HepG2 (cell line): ENCODE results near the gene PRSS12. TPM values are rescaled to one million over a fixed set of nuclear protein-coding genes. Genes with fewer than 3 reads are reported as not detected.

ENCODE experiments used
- ATAC-seq: fragments of 200-7000 bp; cut with Tn5 transposase; 3 replicates; pipeline ENCODE4 v1.9.1; 2020; ENCODE audit warnings: mild to moderate bottlenecking, moderate library complexity
- BruUV-seq: library from RNA; stranded (reverse); fragments of 400-500 nt; replicated peaks from 2 replicates; lab custom pipeline; 2021; lab: Mats Ljungman, UMichigan
- CTCF ChIA-PET: fragments of 300-600 bp; formaldehyde crosslinking; extraction: SDS; loops from one replicate; lab custom pipeline; 2021; ENCODE audit warnings: low total read pairs, inconsistent platforms, low intra/inter-chr PET ratio; lab: Yijun Ruan, JAX
- POLR2A ChIA-PET: fragments of 350-600 bp; sonication (Branson Sonifier 250); formaldehyde crosslinking; loops from one replicate; lab custom pipeline; 2020; ENCODE audit warnings: antibody characterized with exemption, inconsistent platforms; lab: Yijun Ruan, JAX
- DNase-seq: peaks from one replicate; pipeline ENCODE4 v3.0.0-alpha.2; 2015; ENCODE audit warnings: low spot score
- FAIRE-seq: peaks from 3 replicates; lab custom pipeline; 2011; peaks lifted over from hg19 to GRCh38; lab: Jason Lieb, UNC
- H2AFZ ChIP-seq: one replicate; pipeline ENCODE4 v1.6.1; 2011; ENCODE audit warnings: low read length, inconsistent platforms
- H3K27ac ChIP-seq: fragments of 300-600 bp; 3 replicates; pipeline ENCODE4 v1.8.0; 2011; ENCODE audit warnings: mixed run types, mild to moderate bottlenecking, mixed read lengths, low read length, inconsistent platforms; ENCODE audit not compliant: insufficient read depth; ENCODE audit errors: extremely low read length
- H3K27me3 ChIP-seq, 2 experiments: fragments of 200-600 bp in 1 of 2; 2 replicates in 1 of 2; 3 replicates in 1 of 2; pipeline versions ENCODE4 v1.6.0 to v1.8.0; 2011; ENCODE audit warnings: low read length in 2 of 2, mild to moderate bottlenecking in 2 of 2, moderate library complexity in 2 of 2, inconsistent platforms in 1 of 2; ENCODE audit not compliant: insufficient read depth in 2 of 2, control insufficient read depth in 1 of 2
- H3K36me3 ChIP-seq, 2 experiments: fragments of 200-600 bp in 1 of 2; replicated peaks in 1 of 2; 2 replicates in 1 of 2; 3 replicates in 1 of 2; pipeline versions ENCODE4 v1.5.1 to v1.8.0; 2011; ENCODE audit warnings: low read length in 2 of 2, inconsistent platforms in 1 of 2; ENCODE audit not compliant: insufficient read depth in 2 of 2, control insufficient read depth in 1 of 2
- H3K4me1 ChIP-seq: 2 replicates; pipeline ENCODE4 v1.5.1; 2012; ENCODE audit warnings: low read length, inconsistent platforms; ENCODE audit not compliant: insufficient read depth
- H3K4me2 ChIP-seq: 2 replicates; pipeline ENCODE4 v1.6.0; 2011; ENCODE audit warnings: low read depth, low read length, inconsistent platforms
- H3K4me3 ChIP-seq, 3 experiments: fragments of 200-600 bp in 1 of 3; sonication (generic), shearing (Covaris generic) in 1 of 3; replicated peaks in 1 of 3; 2 replicates each; pipeline ENCODE4 v1.5.1; 2011 to 2016; ENCODE audit warnings: low read length in 3 of 3, inconsistent platforms in 2 of 3, low read depth in 2 of 3, mild to moderate bottlenecking in 2 of 3, control low read depth in 1 of 3, mixed read lengths in 1 of 3; ENCODE audit not compliant: insufficient read depth in 1 of 3
- H3K79me2 ChIP-seq: one replicate; pipeline ENCODE4 v1.6.1; 2011; ENCODE audit warnings: low read length, inconsistent platforms; ENCODE audit not compliant: insufficient read depth
- H3K9ac ChIP-seq: 2 replicates; pipeline ENCODE4 v1.6.0; 2011; ENCODE audit warnings: mild to moderate bottlenecking, low read depth, low read length, inconsistent platforms; ENCODE audit not compliant: insufficient read depth
- H3K9me3 ChIP-seq: 2 replicates; pipeline ENCODE4 v1.5.1; 2012; ENCODE audit warnings: mild to moderate bottlenecking, low read length
- H4K20me1 ChIP-seq: 2 replicates; pipeline ENCODE4 v1.6.0; 2011; ENCODE audit warnings: inconsistent platforms, mild to moderate bottlenecking, low read length, moderate library complexity; ENCODE audit not compliant: insufficient read depth
- CREB1 ChIP-seq, 2 experiments: fragments of 450-650 bp in 1 of 2; IDR thresholded peaks; 2 replicates each; pipeline ENCODE4 v1.6.1; 2016 to 2017; ENCODE audit warnings: control low read depth in 1 of 2, mild to moderate bottlenecking in 1 of 2, missing compliant biosample characterization in 1 of 2, missing genetic modification characterization in 1 of 2
- GATA4 ChIP-seq: sonication (generic); IDR thresholded peaks from 2 replicates; pipeline ENCODE4 v1.6.1; 2016; ENCODE audit warnings: antibody characterized with exemption, low read depth, borderline replicate concordance
- HMGXB4 ChIP-seq, 2 experiments: sonication (generic) in 1 of 2; formaldehyde crosslinking in 1 of 2; IDR thresholded peaks; 2 replicates each; pipeline versions ENCODE4 v1.4.0 to v1.6.1; 2018 to 2020; ENCODE audit warnings: missing genetic modification reagents in 2 of 2, borderline replicate concordance in 1 of 2, low read depth in 1 of 2, mild to moderate bottlenecking in 1 of 2, missing biosample characterization in 1 of 2
- NFYC ChIP-seq: IDR thresholded peaks from 2 replicates; pipeline ENCODE4 v1.6.1; 2016; ENCODE audit warnings: missing genetic modification reagents, missing compliant biosample characterization
- PHF8 ChIP-seq: sonication (generic); formaldehyde crosslinking; IDR thresholded peaks from 2 replicates; pipeline ENCODE4 v1.5.0; 2020; ENCODE audit warnings: missing genetic modification reagents
- POLR2G ChIP-seq: fragments of 200-400 bp; formaldehyde crosslinking; IDR thresholded peaks from 2 replicates; pipeline ENCODE4 v1.6.1; 2018; ENCODE audit warnings: mild to moderate bottlenecking, low read depth, low read length, moderate library complexity
- SNAPC2 ChIP-seq: sonication (generic); formaldehyde crosslinking; IDR thresholded peaks from 2 replicates; pipeline ENCODE4 v1.8.1; 2022; ENCODE audit warnings: mild to moderate bottlenecking, missing genetic modification reagents
- SSRP1 ChIP-seq: IDR thresholded peaks from 2 replicates; pipeline ENCODE4 v1.6.1; 2016; ENCODE audit warnings: control low read depth
- ZBTB33 ChIP-seq: sonication (generic); formaldehyde crosslinking; IDR thresholded peaks from 2 replicates; pipeline ENCODE4 v1.4.0; 2020; ENCODE audit warnings: missing genetic modification reagents
- ZHX1 ChIP-seq: sonication (generic); formaldehyde crosslinking; IDR thresholded peaks from 2 replicates; pipeline ENCODE4 v1.8.1; 2022; ENCODE audit warnings: low read depth, mild to moderate bottlenecking, missing genetic modification reagents
- WGBS: methylation state at CpG from one replicate; pipeline ENCODE4 v1.1.6; 2017; ENCODE audit warnings: low lambda C conversion rate; 5-methylcytosine and 5-hydroxymethylcytosine counted together
- in situ Hi-C: cut with HindIII; loops from 2 replicates; pipeline ENCODE4 v1.10.0; 2017; ENCODE audit warnings: low pct_unique_long_range_greater_than_20kb; ENCODE audit not compliant: extremely low pct_ligation_motif_present
- intact Hi-C: fragments of 100-400 bp; cut with micrococcal nuclease; formaldehyde crosslinking; loops from one replicate; pipeline ENCODE4 v1.10.0; 2022; ENCODE audit not compliant: unreplicated experiment
- polyA plus RNA-seq, 8 experiments: library from polyadenylated mRNA; depleted of rRNA in 3 of 8; stranded (reverse) in 7 of 8; unstranded in 1 of 8; fragments of >200 nt; fragmentation: Illumina TruSeq in 4 of 8; extraction: Trizol in 4 of 8; gene quantifications; 2 replicates each; pipeline versions ENCODE4 v1.2.1 to v1.2.3, GENCODE V29; 2011 to 2016; ENCODE audit warnings: low read depth in 4 of 8, missing spikeins in 1 of 8, mixed read lengths in 1 of 8; ENCODE audit not compliant: insufficient read depth in 1 of 8
- total RNA-seq, 5 experiments: library from RNA; depleted of rRNA; stranded (reverse); fragments of >200 nt; fragmentation: Illumina TruSeq; extraction: Trizol; gene quantifications; 2 replicates each; pipeline ENCODE4 v1.2.3, GENCODE V29; 2016; ENCODE audit warnings: low read depth in 1 of 5

The PRSS12 gene
- total and polyA plus RNA-seq, 2 of the 13 experiments (the other 11 are each of a cell fraction or from before 2014, with no cell fraction given): 0.02 TPM; not detected in 1

DNA sequence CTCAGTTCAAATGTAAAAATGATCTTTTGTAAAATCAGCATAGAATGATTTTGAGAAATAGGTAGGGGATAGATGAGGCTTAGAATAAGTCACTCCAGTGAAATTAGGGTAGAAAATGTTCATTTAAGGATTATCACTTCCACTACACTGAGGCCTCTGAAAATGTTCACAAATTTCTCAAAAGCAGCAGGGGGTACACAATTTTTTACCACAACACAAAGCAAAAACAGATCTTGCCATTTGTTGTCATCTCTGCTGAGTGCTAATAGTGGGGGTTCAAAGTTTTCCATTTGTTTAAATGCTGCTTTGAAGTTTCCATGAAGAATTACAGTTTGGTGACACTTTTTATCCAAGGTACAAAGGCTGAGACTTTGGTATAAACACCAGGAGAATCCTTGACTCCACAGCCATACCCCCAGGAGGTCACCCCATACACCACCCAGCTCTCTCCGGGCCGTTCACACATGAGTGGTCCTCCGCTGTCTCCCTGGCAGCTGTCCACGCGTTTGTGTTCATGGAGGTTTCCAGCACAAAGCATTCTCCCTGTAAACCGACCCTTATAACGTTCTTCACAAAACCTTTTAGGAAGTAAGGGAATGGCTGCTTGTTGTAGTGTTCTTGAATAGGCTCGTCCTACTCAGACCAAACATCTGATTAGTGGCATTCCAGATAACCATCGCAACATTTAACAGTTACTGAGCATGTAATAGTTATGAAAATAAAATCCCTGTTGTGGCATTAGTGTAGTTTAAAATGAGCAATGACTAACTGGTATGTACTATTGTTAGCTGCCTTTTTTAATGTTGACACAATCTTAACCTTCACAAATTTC lies 71.0 kb downstream of the PRSS12 start (continued):
- TF ChIP-seq ZBTB33 (CRISPR knock-in tag): 0 out of 2 replicates have a peak, but pooled peaks have one; percentile 13
- TF ChIP-seq NFYC (CRISPR knock-in tag): no peak
- TF ChIP-seq PHF8 (CRISPR knock-in tag): no peak
- TF ChIP-seq, all 625 proteins: peak for 17

GRCh38 chr4:118280501-118281218 lies 72.1 kb downstream of the PRSS12 start:
- peak overlapping the region; percentile 95 for H3K27ac ChIP-seq
- H3K4me2 ChIP-seq: peak overlapping the region; percentile 77
- H3K9ac ChIP-seq: peak overlapping the region; percentile 99
- ChIA-PET POLR2A (no interaction called here), CTCF (interaction anchor here (1.0 kb wide), 1 partner anchor 72 kb away, joined by 3 read pairs; the partner anchor contains the start of gene PRSS12)
- H2AFZ ChIP-seq: no peak overlapping the region
- no peaks in the 10 kb centered on the region; a peak in 1 of 5 replicates for H3K27me3 ChIP-seq
- ATAC-seq (peak; percentile 26), FAIRE-seq (no peak), DNase-seq (peak; percentile 74)
- peak overlapping the region; percentile 87 to 92 (median 87); a peak in 5 of 6 replicates for H3K4me3 ChIP-seq
- H4K20me1 ChIP-seq: peaks cover 20% of the 10 kb centered on the region
- intact Hi-C loops (loop anchor here (1.0 to 5.0 kb wide), 2 partner anchors 73 to 407 kb away; partner anchors contain the start of genes METTL14 and PRSS12), in situ Hi-C loops (no loop called here)
- peaks cover 19% of the 10 kb centered on the region for H3K79me2 ChIP-seq
- no peaks in the 10 kb centered on the region for H3K9me3 ChIP-seq
- peaks cover 44% of the 10 kb centered on the region for H3K4me1 ChIP-seq
- peaks cover 1 to 2% of the 10 kb centered on the region in 2 experiments; a peak in 1 of 5 replicates for H3K36me3 ChIP-seq
- 11% methylated on average over 2 of the region's 2 CpGs for WGBS
- BruUV-seq: no TSS peak
- TF ChIP-seq POLR2G (peak; percentile 78), GATA4 (no peak), SSRP1 (CRISPR knock-in tag) (peak; percentile 43; the same call in 1 of the 2 replicates), CREB1 (IDR thresholded peaks at IDR 0.05) (no peak), CREB1 (CRISPR knock-in tag; IDR thresholded peaks at IDR 0.05) (0 out of 2 replicates have a peak, but pooled peaks have one; percentile 37), HMGXB4 (CRISPR knock-in tag; IDR thresholded peaks at IDR 0.05; ENCODE audit: borderline replicate concordance in 1 of 2, low read depth in 1 of 2) (peak in 1 of 2 experiments; percentile 54; a peak in 1 of 4 replicates), ZHX1 (no peak), SNAPC2 (CRISPR knock-in tag) (no peak)
